RWPE1 (cell line): ENCODE data around the gene LGALS3.

ENCODE experiments used
- CTCF ChIA-PET: fragments of 350-600 bp; sonication (Branson Sonifier 250); formaldehyde crosslinking; extraction: SDS; loops from one replicate; lab custom pipeline; 2021; lab: Yijun Ruan, JAX
- POLR2A ChIA-PET: fragments of 400-600 bp; formaldehyde crosslinking; extraction: SDS; loops from one replicate; lab custom pipeline; 2020; ENCODE audit warnings: antibody characterized with exemption; ENCODE audit not compliant: low non-redundant PET; lab: Yijun Ruan, JAX
- DNase-seq: peaks from one replicate; pipeline ENCODE4 v3.0.0; 2012; ENCODE audit warnings: low spot score
- H3K27ac ChIP-seq: fragments of 450-650 bp; 2 replicates; pipeline ENCODE4 v1.5.1; 2017
- TF ChIP-seq, protein P1 (sequence below): fragments of 450-650 bp; conservative IDR thresholded peaks from 2 replicates; pipeline ENCODE4 v1.5.1; 2017; ENCODE audit warnings: low read depth, mild to moderate bottlenecking

Gene LGALS3

GRCh38 chr14:55103005-55103640 is 25.9 kb upstream of the LGALS3 start:
- POLR2A ChIA-PET, result interaction anchor here (0.6 to 1.8 kb wide), 8 partner anchors 15 to 235 kb away, joined by 3 to 16 read pairs (median 3); partner anchors contain the start of gene LGALS3
- DNase-seq, result peak; percentile 95
- TF ChIP-seq, protein P1, sequence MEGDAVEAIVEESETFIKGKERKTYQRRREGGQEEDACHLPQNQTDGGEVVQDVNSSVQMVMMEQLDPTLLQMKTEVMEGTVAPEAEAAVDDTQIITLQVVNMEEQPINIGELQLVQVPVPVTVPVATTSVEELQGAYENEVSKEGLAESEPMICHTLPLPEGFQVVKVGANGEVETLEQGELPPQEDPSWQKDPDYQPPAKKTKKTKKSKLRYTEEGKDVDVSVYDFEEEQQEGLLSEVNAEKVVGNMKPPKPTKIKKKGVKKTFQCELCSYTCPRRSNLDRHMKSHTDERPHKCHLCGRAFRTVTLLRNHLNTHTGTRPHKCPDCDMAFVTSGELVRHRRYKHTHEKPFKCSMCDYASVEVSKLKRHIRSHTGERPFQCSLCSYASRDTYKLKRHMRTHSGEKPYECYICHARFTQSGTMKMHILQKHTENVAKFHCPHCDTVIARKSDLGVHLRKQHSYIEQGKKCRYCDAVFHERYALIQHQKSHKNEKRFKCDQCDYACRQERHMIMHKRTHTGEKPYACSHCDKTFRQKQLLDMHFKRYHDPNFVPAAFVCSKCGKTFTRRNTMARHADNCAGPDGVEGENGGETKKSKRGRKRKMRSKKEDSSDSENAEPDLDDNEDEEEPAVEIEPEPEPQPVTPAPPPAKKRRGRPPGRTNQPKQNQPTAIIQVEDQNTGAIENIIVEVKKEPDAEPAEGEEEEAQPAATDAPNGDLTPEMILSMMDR, result no peak
- peak overlapping the region; percentile 93 for H3K27ac ChIP-seq
- CTCF ChIA-PET, result interaction anchor here (0.6 to 2.0 kb wide), 6 partner anchors 16 to 731 kb away, joined by 3 to 7 read pairs (median 4); no protein-coding TSS in a partner anchor

GRCh38 chr14:55103971-55104954 is 24.8 kb upstream of the LGALS3 start:
- ChIA-PET CTCF (no interaction called here), POLR2A (interaction anchor here (0.6 to 1.8 kb wide), 4 partner anchors 13 to 51 kb away, joined by 3 to 16 read pairs (median 3); partner anchors contain the start of gene LGALS3)
- H3K27ac ChIP-seq, result peak overlapping the region; percentile 93
- TF ChIP-seq, protein P1, result no peak
- no peak for DNase-seq

- TF ChIP-seq, protein P1, result no peak
- H3K27ac ChIP-seq, result no peak overlapping the region
- no peak for DNase-seq
- CTCF ChIA-PET, result interaction anchor here (0.6 kb wide), 1 partner anchor 18 kb away, joined by 3 read pairs; no protein-coding TSS in a partner anchor
- POLR2A ChIA-PET, result no interaction called here
Measured at GRCh38 chr14:55105991-55106390, 23.1 kb upstream of the LGALS3 start.

DNA sequence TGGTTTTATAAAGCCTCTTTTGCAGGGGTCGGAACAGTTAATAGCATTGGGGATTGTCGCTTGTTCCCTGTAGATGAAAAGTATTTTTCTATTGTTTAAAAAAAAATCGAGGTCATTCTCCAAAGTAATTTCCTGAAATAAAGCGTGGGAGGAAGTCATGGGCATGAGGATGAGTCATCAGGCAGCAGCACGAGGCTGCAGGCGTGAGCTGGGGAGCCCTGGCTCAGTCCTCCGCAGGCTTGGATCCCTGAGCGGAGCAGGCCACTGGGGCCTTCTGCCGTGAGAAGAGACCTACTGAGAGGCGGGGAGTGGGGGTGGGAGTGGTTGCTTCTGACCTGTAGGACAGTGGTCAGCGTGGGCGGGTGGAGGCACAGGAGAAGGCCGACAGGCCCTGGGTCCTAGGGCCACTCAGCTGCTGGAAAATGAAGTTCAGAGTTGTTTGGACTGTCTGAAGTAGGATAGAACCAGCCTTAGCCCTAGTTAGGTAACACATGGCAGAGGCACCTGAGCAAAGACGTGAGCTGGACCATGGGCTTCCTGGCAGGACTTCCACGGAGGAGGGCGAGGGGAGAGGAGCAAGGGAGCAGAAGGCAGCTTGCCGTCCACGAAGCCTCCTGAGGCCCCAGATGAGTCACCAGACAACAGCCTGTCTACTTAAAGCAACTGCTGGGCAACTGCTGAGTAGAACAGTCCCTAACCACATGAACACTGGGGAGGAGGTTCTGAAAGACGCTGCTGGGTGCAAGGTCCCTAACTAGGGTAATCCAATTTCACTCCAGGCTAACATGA is 21.1 kb upstream of the LGALS3 start:
- CTCF ChIA-PET, result interaction anchor here (0.9 to 1.2 kb wide), 2 partner anchors 53 to 57 kb away, joined by 3 to 7 read pairs; partner anchors contain the start of gene MAPK1IP1L
- H3K27ac ChIP-seq, result peak overlapping the region; percentile 90
- DNase-seq, result peak; percentile 90
- POLR2A ChIA-PET, result interaction anchor here (1.7 kb wide), 1 partner anchor 21 kb away, joined by 7 read pairs; the partner anchor contains the start of gene LGALS3
- TF ChIP-seq, protein P1, result no peak

GRCh38 chr14:55109836-55110235 is 19.2 kb upstream of the LGALS3 start:
- TF ChIP-seq, protein P1, result no peak
- no peak overlapping the region for H3K27ac ChIP-seq
- CTCF ChIA-PET, result no interaction called here
- POLR2A ChIA-PET, result no interaction called here
- no peak for DNase-seq
